UCSD-AML1 (cell line): Measurements from ENCODE around the gene UPK3A.
"Not testable (repeated sequence)": the region's sequence is repeated elsewhere in the genome, so short reads cannot be mapped to it uniquely, and the experiment has no call there.

Experiments
- DNase-seq: peaks from one replicate; lab custom pipeline; 2025; ENCODE audit not compliant: unreplicated experiment; lab: John Stamatoyannopoulos, UW

UPK3A gene

GRCh38 chr22:45278125-45278524 lies 6.6 kb upstream of the UPK3A start:
- DNase-seq: no peak

DNA sequence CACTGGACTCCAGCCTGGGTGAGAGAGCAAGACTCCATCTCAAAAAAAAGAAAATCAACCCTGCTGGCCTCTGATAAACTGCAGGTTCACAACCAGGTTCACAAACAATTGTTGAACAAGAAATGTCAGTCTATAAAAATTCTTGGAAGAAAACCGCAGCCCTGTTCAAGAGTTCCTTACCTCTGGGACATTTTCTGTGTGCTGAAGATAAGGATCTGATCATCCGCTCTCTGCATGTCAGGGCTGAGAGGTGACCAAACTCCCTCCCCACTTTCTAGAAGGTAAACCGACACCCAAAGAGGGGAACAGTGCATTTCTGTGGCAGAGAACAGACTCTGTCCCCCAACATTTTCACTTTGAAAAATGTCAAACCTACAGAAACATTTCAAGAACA lies 4.2 kb upstream of the UPK3A start:
- no peak for DNase-seq

DNA sequence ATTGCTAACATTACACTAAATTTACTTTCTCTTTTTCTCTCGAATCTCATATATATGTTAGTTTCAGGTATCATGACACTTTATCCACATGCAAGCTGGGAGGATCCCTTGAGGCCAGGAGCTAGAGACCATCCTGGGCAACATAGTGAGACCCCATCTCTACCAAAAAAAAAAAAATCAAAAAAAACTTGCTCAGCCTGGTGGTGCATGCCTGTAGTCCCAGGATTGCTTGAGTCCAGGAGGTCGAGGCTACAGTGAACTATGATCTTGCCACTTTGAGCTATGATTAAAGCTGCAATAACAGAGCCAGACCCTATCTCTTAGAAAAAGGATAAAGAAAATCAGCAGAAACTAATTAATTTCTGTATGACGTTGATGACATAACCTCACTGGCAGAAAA lies 3.7 kb upstream of the UPK3A start:
- DNase-seq: no peak

DNA sequence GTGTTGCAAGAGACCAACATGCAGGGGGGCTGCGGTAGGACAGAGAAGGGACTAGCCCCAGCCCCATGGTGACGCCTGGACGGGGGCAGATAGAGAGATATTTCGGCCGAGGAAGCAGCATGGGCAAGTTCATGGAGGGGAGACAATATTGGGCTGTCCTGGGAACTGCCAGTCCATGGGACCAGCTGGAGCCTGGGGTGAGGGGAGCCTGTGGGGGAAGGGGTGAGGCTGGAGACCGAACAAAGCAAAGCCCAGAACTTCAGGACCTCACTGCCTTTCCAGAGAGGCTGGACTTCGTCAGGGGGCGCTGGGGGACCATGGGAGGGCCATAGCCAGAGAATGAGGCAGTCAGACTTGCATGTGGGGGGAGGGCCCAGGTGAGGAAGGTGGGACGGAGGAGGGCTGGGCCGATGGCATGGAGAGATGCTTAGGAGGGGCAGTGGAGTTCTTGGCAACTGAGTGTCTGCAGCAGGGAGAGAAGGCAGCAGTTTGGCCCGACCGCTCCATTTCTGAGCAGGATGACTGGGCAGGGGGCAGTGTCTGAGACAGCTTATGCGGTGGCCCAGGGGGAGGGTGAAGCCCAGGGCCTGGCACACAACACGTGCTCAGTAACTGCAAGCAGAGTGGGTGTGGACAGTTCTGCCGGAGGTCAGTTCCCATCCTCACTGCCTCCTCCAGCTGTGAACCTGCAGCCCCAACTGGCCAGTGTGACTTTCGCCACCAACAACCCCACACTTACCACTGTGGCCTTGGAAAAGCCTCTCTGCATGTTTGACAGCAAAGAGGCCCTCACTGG lies 712 bp downstream of the UPK3A start:
- DNase-seq: no peak

DNA sequence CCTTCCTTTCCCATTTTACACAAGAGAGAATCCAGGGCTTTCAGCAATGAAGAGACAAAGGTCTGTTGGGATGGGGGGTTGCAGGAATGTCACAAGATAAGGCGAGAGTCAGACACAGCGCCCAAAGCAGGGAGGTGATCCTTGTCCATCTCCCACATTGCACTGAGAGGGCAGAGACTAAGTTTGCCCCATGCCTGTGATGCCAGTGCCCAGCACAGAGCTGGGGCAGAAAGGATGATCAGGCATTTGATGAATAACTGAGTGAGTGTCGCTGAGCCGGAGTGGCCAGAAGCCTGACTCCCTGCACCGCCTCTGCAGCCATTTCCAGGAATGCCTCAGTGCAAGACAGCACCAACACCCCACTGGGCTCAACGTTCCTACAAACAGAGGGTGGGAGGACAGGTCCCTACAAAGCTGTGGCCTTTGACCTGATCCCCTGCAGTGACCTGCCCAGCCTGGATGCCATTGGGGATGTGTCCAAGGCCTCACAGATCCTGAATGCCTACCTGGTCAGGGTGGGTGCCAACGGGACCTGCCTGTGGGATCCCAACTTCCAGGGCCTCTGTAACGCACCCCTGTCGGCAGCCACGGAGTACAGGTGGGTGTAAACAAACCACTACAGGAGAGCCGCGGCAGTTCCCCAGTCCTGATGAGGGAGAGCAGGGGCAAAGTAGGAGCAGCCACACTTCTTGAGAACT lies 2.3 kb downstream of the UPK3A start:
- DNase-seq: no peak

- DNase-seq: no peak
These were observed 5.7 kb downstream of the UPK3A start for GRCh38 chr22:45290410-45290936.

DNA sequence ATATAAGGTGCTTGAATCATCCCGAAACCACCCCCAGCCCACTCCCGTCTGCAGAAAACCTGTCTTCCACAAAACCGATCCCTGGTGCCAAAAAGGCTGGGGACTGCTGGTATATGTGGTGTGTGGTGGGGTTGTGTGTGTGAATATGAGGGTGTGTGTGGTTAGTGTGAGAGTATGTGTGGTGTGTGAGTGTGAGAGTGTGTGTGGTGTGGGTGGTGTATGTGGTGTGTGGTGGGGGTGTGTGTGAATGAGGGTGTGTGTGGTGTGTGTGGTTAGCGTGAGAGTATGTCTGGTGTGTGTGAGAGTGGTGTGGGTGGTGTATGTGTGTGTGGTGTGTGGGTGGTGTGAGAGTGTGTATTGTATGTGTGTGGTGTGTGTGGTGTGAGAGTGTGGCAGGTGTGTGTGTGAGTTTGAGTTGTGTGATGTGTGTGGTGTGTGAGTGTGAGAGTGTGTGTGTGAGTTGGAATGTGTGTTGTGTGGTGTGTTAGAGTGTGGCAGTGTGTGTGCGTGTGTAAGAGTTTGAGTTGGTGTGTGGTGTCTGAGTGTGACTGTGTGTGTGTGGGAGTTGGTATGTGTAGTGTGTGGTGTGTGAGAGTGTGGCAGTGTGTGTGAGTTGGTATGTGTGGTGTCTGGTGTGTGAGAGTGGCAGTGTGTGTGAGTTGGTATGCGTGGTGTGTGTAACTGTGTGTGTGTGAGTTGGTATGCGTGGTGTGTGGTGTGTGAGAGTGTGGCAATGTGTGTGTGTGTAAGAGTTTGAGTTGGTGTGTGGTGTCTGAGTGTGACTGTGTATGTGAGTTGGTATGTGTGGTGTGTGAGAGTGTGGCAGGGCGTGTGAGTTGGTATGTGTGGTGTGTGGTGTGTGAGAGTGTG lies 6.5 kb downstream of the UPK3A start:
- DNase-seq: no peak

GRCh38 chr22:45291931-45292290 lies 7.2 kb downstream of the UPK3A start:
- DNase-seq: no peak

DNA sequence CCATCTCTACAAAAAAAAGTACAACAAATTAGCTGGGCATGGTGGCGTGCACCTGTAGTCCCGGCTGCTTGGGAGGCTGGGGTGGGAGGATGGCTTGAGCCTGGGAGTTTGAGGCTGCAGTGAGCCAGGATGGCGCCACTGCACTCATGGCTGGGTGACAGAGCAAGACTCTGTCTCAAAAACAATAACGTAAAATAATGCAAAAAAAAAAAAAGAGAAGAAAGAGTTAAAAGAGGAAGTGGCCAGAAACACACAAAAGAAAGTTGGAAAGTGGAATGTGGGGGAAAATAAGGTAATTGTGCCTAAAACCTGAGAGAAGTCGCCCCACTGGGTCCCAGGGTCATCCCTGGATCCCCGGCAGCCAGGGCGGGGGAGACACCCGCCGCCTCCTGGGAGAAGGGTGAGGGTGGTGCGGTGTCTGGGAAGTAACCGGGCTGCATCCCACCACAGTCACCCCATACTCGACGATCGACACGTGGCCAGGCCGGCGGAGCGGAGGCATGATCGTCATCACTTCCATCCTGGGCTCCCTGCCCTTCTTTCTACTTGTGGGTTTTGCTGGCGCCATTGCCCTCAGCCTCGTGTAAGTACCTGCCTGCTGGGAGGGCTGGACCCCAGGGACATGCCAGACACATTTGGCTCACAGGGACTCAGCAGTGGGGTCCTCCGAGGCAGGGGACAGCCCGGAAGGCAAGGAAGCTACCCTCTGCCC lies 8.1 kb downstream of the UPK3A start:
- no peak for DNase-seq

DNA sequence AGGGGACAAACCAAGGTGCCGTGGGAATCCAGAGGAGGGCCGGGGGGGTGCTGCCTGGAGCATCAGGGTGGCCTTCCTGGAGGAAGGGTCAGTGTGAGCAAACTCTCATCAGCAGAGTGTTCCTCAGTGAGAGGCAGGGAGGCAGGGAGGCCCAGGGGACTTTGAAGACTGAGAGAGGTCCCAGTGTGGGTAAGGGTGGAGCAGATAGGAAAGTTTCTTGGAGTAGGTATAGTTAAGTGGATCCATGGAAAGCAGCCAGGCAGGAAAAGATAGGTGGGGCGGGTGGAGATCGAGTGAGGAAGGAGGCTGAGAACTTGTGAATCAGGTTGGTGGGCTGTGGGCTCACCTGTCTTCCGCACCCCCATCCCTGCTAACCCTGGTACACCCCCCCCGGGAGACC lies 9.3 kb downstream of the UPK3A start:
- no peak for DNase-seq

- DNase-seq: not testable (repeated sequence)
These were observed 10.3 kb downstream of the UPK3A start for GRCh38 chr22:45295004-45295403.

DNA sequence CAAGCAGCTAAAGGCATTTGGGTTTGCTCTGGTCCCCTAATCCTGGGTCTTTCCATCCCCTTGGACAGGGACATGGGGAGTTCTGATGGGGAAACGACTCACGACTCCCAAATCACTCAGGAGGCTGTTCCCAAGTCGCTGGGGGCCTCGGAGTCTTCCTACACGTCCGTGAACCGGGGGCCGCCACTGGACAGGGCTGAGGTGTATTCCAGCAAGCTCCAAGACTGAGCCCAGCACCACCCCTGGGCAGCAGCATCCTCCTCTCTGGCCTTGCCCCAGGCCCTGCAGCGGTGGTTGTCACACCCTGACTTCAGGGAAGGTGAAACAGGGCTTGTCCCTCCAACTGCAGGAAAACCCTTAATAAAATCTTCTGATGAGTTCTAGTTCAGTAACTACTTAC lies 10.7 kb downstream of the UPK3A start:
- DNase-seq: no peak

DNA sequence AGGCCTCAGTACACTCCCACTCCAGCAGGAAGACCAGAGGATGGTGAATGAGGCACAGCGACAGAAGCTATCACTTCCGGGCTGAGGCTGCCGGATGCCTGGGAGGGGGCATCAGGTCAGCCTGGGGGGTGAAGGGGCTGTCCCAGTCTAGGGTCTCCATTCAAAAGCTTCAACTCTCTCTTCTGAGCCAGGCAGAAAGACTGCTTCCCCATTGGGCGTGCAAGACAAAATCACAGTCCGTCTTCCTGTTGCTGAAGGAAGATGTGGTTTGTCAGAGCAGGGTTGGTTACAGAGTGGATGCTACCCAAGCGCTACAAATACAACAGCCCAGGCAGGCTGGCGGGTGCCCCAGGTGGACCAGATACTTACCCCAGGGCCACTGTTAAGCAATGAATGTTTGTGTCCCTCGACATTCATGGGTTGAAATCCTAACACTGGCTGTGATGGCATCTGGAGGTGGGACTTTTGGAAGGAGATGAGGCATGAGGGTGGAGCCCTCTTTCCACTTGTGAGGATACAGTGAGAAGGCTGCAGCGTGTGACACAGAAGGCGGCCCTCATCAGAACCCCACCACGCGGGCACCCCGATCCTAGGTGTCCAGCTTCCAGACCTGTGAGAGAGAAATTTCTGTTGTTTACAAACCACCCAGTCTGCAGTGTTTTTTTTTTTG lies 12.0 kb downstream of the UPK3A start:
- no peak for DNase-seq

DNA sequence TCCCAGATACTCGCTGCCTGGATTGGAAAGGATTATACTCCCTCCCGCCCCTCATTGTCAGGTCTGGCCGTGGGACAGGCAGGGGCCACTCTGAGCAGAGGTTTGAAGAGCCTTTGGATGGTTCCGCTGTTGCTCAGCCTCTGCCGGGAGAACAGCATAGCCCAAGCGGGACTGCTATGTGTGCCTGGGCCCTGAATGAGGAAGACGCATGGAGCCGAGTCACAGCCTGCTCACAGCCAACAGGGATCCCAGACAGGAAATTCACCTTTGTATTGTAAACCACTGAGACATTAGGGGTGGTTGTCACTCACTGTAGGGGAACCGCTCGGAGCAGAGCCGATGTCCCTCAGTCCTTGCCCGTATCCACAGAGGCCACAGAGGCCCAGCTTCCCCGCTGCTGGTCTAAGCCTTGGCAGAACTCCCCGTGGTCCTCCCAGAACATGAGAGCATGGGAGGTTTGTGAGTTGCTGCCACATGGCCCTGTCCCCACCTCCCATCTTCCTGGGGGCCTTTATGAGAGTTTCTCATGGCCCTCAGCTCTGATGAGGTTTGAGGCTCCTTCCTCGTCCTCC lies 14.3 kb downstream of the UPK3A start:
- DNase-seq: no peak

DNA sequence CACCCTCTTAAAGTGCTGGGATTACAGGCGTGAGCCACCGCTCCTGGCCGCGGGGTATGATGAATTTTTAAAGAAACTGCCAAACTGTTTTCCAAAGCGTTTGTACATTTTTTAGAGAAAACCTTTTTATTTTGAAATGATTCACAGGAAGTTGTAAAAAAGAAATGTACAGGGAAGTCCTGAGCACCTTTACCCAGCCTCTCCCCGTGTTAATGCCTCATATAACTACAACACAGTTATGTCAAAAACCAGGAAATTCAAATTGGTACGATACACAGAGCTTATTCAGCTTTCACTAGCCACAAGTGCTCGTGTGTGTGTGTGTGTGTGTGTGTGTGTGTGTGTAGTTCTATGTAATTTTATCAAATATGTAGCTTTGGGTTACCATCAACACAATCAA lies 18.0 kb downstream of the UPK3A start:
- no peak for DNase-seq

DNA sequence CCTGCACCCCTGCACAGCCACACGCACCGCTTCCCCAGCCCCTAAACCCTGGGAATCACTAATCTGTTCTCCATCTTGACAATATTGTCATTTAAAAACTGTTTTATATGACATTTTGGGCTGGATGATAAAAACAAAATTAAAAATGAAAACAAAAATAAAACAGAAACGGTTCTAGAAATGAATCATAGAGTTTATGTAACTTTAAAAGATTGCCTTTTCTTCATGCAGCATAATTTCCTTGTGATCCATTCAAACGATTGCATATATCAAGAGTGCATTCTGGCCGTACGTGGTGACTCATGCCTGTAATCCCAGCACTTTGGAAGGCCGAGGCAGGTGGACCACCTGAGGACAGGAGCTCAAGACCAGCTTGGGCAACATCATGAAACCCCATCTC lies 18.4 kb downstream of the UPK3A start:
- no peak for DNase-seq

DNA sequence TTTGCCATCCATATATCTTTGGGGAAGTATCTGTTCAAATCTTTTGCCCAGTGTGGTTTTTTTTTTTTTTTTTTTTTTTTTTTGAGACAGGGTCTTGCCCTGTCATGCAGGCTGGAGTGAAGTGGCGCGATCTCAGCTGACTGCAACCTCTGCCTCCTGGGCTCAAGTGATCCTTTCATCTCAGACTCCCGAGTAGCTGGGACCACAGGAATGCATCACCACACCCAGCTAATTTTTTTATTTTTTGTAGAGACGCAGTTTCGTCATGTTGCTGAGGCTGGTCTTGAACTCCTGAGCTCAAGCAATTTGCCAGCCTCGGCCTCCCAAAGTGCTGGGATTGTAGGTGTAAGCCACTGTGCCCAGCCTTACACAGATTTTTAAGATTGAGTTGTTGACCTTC lies 20.2 kb downstream of the UPK3A start:
- no peak for DNase-seq

- DNase-seq: no peak
These were observed 20.8 kb downstream of the UPK3A start for GRCh38 chr22:45305456-45306075.

GRCh38 chr22:45306139-45306538 lies 21.4 kb downstream of the UPK3A start:
- no peak for DNase-seq
